GM12891 (cell line): ENCODE results near the gene LETMD1. TPM values are rescaled to one million over a fixed set of nuclear protein-coding genes. Genes with fewer than 3 reads are reported as not detected.

Source experiments
- DNase-seq: peaks from one replicate; pipeline ENCODE4 v3.0.0; 2011; ENCODE audit warnings: low spot score; ENCODE audit not compliant: insufficient read length
- FAIRE-seq: peaks from 2 replicates; lab custom pipeline; 2011; peaks lifted over from hg19 to GRCh38; lab: Jason Lieb, UNC
- PAX5 ChIP-seq: IDR thresholded peaks from 2 replicates; pipeline ENCODE4 v1.6.1; 2011; ENCODE audit warnings: low read length, moderate library complexity, mild to moderate bottlenecking; ENCODE audit not compliant: insufficient read depth, severe bottlenecking
- POLR2A ChIP-seq: IDR thresholded peaks from 2 replicates; pipeline ENCODE4 v1.6.1; 2011; ENCODE audit warnings: low read depth, low read length, control low read depth
- POLR2AphosphoS5 ChIP-seq: IDR thresholded peaks from 2 replicates; pipeline ENCODE4 v1.6.1; 2011; ENCODE audit warnings: low read depth, low read length, control low read depth
- POU2F2 ChIP-seq: IDR thresholded peaks from 2 replicates; pipeline ENCODE4 v1.6.1; 2011; ENCODE audit warnings: low read depth, mild to moderate bottlenecking, control low read depth, low read length, moderate library complexity
- SPI1 ChIP-seq: IDR thresholded peaks from 2 replicates; pipeline ENCODE4 v1.6.1; 2011; ENCODE audit warnings: low read depth, low read length, control low read depth
- TAF1 ChIP-seq: IDR thresholded peaks from 2 replicates; pipeline ENCODE4 v1.6.1; 2011; ENCODE audit warnings: low read depth, low read length, control low read depth
- polyA plus RNA-seq: library from polyadenylated mRNA; unstranded; fragments of >200 nt; gene quantifications from one replicate; pipeline ENCODE4 v1.2.1, GENCODE V29; 2012; ENCODE audit warnings: low read depth, missing spikeins, inconsistent platforms; ENCODE audit not compliant: missing spikeins

Gene LETMD1
- polyA plus RNA-seq, result 68.1 TPM

DNA sequence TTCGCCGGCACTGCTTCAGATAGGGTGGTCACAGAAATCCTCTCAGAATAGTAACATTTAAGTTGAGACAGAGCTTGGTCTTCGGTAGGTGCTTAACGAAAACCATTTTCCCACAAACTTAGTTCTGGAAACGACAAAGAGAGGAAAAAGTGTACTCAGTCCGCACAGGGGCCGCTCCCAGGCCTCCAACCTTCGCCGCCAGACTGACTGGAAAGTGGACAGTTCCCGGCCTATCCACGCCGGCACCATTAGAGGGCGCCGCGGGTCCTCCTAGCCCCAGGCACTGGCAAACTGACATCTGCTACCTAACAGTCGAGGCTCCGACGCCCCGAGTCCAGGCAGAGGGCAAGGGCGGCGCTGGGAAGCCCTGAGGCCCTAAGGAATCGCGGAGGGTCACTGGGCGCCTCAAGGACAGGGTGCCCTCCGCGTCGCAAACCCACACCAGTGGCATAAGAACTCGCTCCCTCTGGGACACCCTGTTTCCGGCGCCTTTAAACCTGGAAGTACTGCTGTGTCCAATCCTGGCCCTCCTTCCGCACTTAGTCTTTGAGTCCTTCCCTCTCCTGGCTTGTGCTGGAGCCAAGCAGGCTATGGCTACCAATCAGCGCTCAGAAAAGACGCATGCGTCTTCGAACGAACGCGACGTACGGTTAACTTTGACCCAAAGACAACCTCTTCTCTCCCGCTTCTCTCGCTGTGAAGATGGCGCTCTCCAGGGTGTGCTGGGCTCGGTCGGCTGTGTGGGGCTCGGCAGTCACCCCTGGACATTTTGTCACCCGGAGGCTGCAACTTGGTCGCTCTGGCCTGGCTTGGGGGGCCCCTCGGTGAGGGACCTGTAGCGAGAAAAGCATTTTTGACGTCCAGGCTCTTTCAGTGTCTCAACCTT is at the start of gene LETMD1:
Gene LETMD1, plus strand, starts transcription at position 673 of the 886 bp plus-strand sequence. Its CDS starts 30 bp downstream, at position 703.
- DNase-seq, result peak; percentile 82
- peak; percentile 89 for TF ChIP-seq TAF1
- TF ChIP-seq POLR2AphosphoS5, result peak; percentile 90
- no peak for TF ChIP-seq SPI1
- TF ChIP-seq POLR2A, result peak; percentile 90
- peak; percentile 76; the same call in 1 of the 2 replicates for TF ChIP-seq POU2F2
- no peak for TF ChIP-seq PAX5
- FAIRE-seq, result peak; percentile 97

DNA sequence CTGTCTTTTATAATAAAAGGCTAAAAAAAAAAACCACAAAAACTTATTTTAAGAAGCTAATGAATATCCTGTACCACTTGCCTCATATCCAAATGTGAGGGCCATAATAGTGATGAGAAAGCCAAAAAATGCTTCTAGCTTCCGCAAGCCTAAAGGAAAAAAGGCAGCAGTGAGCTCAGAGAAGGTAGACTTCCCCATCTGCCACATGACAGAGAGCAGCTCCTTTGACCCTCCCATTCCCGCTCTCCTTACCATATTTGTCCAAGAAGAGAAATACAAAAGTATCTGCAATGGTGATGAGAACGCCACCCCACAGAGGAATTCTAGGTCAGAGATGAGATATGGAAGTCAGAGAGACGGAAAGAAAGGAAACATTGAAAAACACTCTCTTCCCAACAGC is 49.0 kb upstream of the LETMD1 start:
- TF ChIP-seq POLR2AphosphoS5, result no peak
- no peak for TF ChIP-seq POLR2A
- TF ChIP-seq PAX5, result no peak
- FAIRE-seq (no peak), DNase-seq (no peak)

DNA sequence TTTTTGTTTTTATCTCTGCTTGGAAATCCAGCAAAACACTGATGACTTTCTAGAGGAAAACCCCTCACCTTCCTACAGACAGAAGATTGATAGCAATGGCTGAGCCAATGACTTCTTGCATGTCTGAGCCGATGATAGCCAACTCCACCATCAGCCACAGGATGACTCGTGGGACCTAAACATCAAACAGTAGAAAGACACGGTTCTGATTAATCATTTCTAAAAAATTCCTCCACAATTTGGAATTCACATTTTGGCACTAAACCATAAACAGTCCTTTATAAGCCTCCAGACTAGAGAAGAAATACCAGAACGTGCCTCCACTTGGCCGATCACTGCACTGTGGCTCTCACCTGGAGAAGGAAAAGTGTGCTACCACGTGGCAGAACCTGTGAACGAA is 47.9 kb upstream of the LETMD1 start:
- DNase-seq (no peak), FAIRE-seq (no peak)
- TF ChIP-seq POLR2A (no peak), POU2F2 (no peak), SPI1 (no peak), POLR2AphosphoS5 (no peak), TAF1 (no peak), PAX5 (no peak)

DNA sequence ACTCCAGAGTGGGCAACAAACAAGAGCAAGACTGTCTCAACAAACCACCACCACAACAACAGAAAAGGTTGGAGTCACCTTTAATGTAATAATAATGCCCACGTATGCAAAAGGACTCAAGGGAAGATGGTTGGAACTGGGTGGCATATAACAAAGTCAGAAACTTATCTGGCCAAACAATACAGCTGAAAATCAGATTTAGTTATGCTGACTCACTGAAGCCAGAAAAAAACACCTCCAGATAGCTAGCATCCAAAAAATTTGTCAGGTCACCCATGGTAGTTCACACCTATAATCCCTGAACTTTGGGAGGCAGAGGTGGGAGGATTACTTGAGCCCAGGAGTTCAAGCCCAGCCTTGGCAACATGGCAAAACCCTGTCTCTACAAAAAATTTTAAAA is 46.3 kb upstream of the LETMD1 start:
- TF ChIP-seq TAF1, result no peak
- TF ChIP-seq PAX5, result no peak
- no peak for TF ChIP-seq SPI1
- TF ChIP-seq POLR2AphosphoS5, result no peak
- TF ChIP-seq POLR2A, result no peak
- no peak for TF ChIP-seq POU2F2
- FAIRE-seq (no peak), DNase-seq (no peak)

DNA sequence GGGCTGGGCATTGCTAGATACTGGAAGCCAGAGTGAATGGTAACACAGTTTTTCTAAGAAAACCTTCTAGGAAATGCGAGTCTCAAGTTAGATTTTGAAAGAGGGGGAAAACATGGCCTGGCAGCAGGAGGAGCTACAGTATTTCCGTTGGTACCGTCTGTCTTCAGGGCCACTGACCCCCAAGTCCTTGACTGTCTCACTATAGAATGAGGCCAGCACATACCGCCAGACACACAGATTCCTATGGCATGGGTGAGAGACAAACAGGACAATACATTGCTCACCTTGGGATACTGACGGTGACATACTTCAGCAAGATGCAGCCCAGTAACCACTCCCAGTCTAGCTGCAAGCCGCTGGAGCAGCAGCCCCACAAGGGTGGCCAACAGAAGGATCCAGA is 43.6 kb upstream of the LETMD1 start:
- FAIRE-seq (no peak), DNase-seq (no peak)
- TF ChIP-seq SPI1 (no peak), TAF1 (no peak), PAX5 (no peak), POU2F2 (no peak), POLR2A (no peak), POLR2AphosphoS5 (no peak)

- FAIRE-seq (no peak), DNase-seq (no peak)
- TF ChIP-seq PAX5 (no peak), POLR2A (no peak), POLR2AphosphoS5 (no peak), POU2F2 (no peak)
These were observed 43.1 kb upstream of the LETMD1 start for GRCh38 chr12:51005030-51005429.

GRCh38 chr12:51005671-51006070 is 42.5 kb upstream of the LETMD1 start:
- no peak for FAIRE-seq
- TF ChIP-seq POLR2A (no peak), TAF1 (no peak), POU2F2 (no peak), PAX5 (no peak), POLR2AphosphoS5 (no peak), SPI1 (no peak)

DNA sequence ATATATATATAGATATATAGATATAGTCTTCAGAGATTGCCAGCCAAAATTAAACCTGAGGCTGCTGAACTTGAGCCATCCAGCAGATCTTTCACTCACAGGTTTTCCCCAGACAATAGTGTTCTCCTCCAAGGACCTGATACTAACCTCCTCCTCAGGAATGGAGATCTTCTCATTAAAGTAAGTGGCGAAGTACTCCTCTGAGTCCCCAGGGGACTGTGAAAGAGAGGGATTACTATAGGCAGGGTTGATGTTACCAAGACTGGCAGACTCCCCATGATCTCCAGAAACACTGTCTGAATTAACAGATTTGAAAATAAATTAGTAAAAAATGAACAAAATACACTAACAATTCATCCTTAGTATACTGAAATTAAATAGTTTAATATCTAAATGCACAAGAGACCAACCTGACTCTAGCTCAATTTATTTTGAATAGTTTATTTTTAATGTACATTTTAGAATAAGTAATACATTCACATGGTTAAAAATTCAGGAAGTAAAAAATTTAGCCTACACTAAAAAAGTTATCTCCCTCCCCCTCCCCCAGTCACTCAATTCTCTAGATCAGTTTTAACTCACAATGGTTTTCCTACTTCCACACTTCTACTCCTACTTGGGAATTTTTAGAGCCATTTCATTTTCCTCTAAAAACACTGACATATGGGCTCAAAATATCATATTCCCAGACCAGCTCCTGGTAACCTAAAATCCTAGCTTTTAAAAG is 39.6 kb upstream of the LETMD1 start:
- DNase-seq (no peak), FAIRE-seq (no peak)
- TF ChIP-seq POLR2AphosphoS5 (no peak), SPI1 (no peak), PAX5 (no peak), POLR2A (no peak), TAF1 (no peak)

More at GRCh38 chr12:51005671-51006070, 42.5 kb upstream of the LETMD1 start:
- no peak for DNase-seq

DNA sequence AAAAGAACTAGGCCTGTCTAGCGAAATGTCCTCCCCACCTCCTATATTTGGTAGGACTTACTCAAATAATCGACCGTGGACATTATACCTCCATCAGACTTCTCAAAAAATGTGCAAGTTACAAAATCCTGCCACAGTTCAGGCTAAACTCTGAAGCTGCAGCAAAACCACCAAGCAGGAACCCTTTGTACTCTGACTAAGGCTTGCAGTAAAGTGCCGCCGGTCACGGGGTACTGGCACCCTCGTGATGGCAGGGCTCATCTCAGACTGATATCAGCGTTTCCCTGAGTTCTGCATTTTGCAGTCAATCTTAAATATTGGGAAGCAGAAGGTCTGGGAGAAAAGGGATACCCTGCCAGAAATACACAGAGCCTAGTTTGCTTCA is 39.1 kb upstream of the LETMD1 start:
- FAIRE-seq (no peak), DNase-seq (no peak)

DNA sequence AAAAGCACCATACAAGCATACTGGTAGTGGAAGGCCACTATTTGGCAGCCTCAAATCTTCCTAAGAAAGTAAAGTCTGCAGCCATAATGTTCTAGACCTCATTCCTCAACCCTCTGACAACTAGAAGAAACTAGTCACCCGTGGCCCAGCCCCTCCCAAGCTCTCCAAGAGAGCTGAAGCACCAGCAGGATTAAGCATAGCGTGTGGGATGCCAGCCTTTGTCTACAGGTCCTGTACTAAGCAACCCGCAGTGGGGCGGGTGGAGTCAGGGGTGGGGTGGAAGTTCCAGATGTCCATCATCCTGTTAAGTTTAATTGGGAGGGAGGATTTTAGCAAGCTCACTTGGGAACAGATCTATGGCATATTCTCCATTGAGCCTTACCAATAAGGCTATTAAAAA is 36.2 kb upstream of the LETMD1 start:
- no peak for FAIRE-seq

More for the DNA sequence above, 39.1 kb upstream of the LETMD1 start:
- no peak for TF ChIP-seq PAX5
- TF ChIP-seq SPI1, result no peak

More for the DNA sequence above, 36.2 kb upstream of the LETMD1 start:
- no peak for DNase-seq
- no peak for TF ChIP-seq POU2F2
- TF ChIP-seq PAX5, result no peak
- TF ChIP-seq TAF1, result no peak
- no peak for TF ChIP-seq POLR2A
- TF ChIP-seq POLR2AphosphoS5, result no peak
- no peak for TF ChIP-seq SPI1
